Measurements from ENCODE around the gene MTG2.

- TF ChIP-seq SIN3A (IDR thresholded peaks at IDR 0.05; ENCODE audit: low read depth, low read length): no peak
- TF ChIP-seq, protein P1, sequence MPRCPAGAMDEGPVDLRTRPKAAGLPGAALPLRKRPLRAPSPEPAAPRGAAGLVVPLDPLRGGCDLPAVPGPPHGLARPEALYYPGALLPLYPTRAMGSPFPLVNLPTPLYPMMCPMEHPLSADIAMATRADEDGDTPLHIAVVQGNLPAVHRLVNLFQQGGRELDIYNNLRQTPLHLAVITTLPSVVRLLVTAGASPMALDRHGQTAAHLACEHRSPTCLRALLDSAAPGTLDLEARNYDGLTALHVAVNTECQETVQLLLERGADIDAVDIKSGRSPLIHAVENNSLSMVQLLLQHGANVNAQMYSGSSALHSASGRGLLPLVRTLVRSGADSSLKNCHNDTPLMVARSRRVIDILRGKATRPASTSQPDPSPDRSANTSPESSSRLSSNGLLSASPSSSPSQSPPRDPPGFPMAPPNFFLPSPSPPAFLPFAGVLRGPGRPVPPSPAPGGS (IDR thresholded peaks at IDR 0.05; ENCODE audit: borderline replicate concordance, insufficient read depth, low read depth, low read length, poor library complexity, severe bottlenecking): no peak
- TF ChIP-seq POLR2AphosphoS5 (IDR thresholded peaks at IDR 0.05; ENCODE audit: low read length): no peak
- no peak for TF ChIP-seq ZNF274 (IDR thresholded peaks at IDR 0.05; ENCODE audit: insufficient read depth, insufficient read length)
- no peak for TF ChIP-seq TBL1XR1 (IDR thresholded peaks at IDR 0.05; ENCODE audit: low read depth, low read length)
- TF ChIP-seq, protein P2, sequence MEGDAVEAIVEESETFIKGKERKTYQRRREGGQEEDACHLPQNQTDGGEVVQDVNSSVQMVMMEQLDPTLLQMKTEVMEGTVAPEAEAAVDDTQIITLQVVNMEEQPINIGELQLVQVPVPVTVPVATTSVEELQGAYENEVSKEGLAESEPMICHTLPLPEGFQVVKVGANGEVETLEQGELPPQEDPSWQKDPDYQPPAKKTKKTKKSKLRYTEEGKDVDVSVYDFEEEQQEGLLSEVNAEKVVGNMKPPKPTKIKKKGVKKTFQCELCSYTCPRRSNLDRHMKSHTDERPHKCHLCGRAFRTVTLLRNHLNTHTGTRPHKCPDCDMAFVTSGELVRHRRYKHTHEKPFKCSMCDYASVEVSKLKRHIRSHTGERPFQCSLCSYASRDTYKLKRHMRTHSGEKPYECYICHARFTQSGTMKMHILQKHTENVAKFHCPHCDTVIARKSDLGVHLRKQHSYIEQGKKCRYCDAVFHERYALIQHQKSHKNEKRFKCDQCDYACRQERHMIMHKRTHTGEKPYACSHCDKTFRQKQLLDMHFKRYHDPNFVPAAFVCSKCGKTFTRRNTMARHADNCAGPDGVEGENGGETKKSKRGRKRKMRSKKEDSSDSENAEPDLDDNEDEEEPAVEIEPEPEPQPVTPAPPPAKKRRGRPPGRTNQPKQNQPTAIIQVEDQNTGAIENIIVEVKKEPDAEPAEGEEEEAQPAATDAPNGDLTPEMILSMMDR (IDR thresholded peaks at IDR 0.05 in 2 of 3, conservative IDR thresholded peaks at IDR 0.05 in 1 of 3; ENCODE audit: control insufficient read depth in 2 of 3, extremely low read depth in 1 of 3, insufficient read depth in 1 of 3, low read depth in 3 of 3, low read length in 3 of 3): no peak
- no peak for TF ChIP-seq ASH2L (IDR thresholded peaks at IDR 0.05; ENCODE audit: borderline replicate concordance, low read depth)
- no peak for TF ChIP-seq RAD21 (IDR thresholded peaks at IDR 0.05; ENCODE audit: insufficient read depth, low read depth, low read length)
- no peak for TF ChIP-seq HCFC1 (IDR thresholded peaks at IDR 0.05; ENCODE audit: low read length)
- no peak for TF ChIP-seq CREM (IDR thresholded peaks at IDR 0.05; ENCODE audit: low read depth)
- TF ChIP-seq SUZ12 (IDR thresholded peaks at IDR 0.05; ENCODE audit: unreplicated experiment): no peak
- no peak for TF ChIP-seq POLR2A (IDR thresholded peaks at IDR 0.05; ENCODE audit: low read depth, low read length)
Observed at GRCh38 chr20:62244644-62245108, 61.8 kb downstream of the MTG2 start.

Data from GM12878 (cell line).